Activated CD4-positive, alpha-beta T cell treated with anti-CD3 and anti-CD28 coated beads, Interleukin-2, amount 10 ng/mL, durations not matched to agents 7 days and 5 days (primary cell): ENCODE measurements around the gene GABPB2. TPM values are rescaled to one million over a fixed set of nuclear protein-coding genes. Genes with fewer than 3 reads are reported as not detected.

Experiments
- CTCF ChIA-PET: fragments of 350-600 bp; sonication (Branson Sonifier 250); formaldehyde crosslinking; loops from one replicate; lab custom pipeline; 2021; ENCODE audit warnings: antibody characterized with exemption; lab: Charles Lee
- POLR2A ChIA-PET: fragments of 350-600 bp; sonication (Branson Sonifier 250); formaldehyde crosslinking; loops from one replicate; lab custom pipeline; 2021; ENCODE audit warnings: antibody characterized with exemption; lab: Charles Lee
- DNase-seq: peaks from one replicate; pipeline ENCODE4 v3.0.0-alpha.2; 2020
- H3K27ac Mint-ChIP-seq: one replicate; pipeline ENCODE4 v1.8.0; 2021; ENCODE audit warnings: mild to moderate bottlenecking, moderate library complexity, mixed read lengths
- H3K27me3 Mint-ChIP-seq: one replicate; pipeline ENCODE4 v1.8.0; 2021; ENCODE audit warnings: mixed read lengths
- H3K36me3 Mint-ChIP-seq: one replicate; pipeline ENCODE4 v1.8.0; 2021; ENCODE audit warnings: low read depth, mixed read lengths
- H3K4me1 Mint-ChIP-seq: one replicate; pipeline ENCODE4 v1.8.0; 2021; ENCODE audit warnings: mixed read lengths
- H3K4me3 Mint-ChIP-seq: one replicate; pipeline ENCODE4 v1.8.0; 2021; ENCODE audit warnings: mild to moderate bottlenecking, moderate library complexity, mixed read lengths
- H3K9me3 Mint-ChIP-seq: one replicate; pipeline ENCODE4 v1.8.0; 2021; ENCODE audit warnings: mixed read lengths
- total RNA-seq, 2 experiments: library from RNA; stranded (reverse); gene quantifications; one replicate each; pipeline ENCODE4 v1.2.3, GENCODE V29; 2021

GABPB2 gene
- total RNA-seq, 2 experiments from 2014 or later = 28.1 to 30.9 TPM

- Mint-ChIP-seq H3K4me1 (peaks cover 18% of the 10 kb centered on the region), H3K9me3 (no peaks in the 10 kb centered on the region), H3K27me3 (no peaks in the 10 kb centered on the region), H3K27ac (no peak overlapping the region), H3K4me3 (no peak overlapping the region), H3K36me3 (peaks cover 38% of the 10 kb centered on the region)
- CTCF ChIA-PET = interaction anchor here (0.6 to 2.1 kb wide), 6 partner anchors 9 to 939 kb away, joined by 3 to 6 read pairs (median 3); partner anchors contain the start of gene TNFAIP8L2
- DNase-seq = no peak
- POLR2A ChIA-PET = no interaction called here
These were observed 100.6 kb downstream of the GABPB2 start for GRCh38 chr1:151171190-151171589.

Other genes with a start within 250 kb of the GABPB2 start
- 10 to 100 TPM; 38.6 to 40.5 TPM for gene ARNT, start 194.2 kb upstream of the GABPB2 start, total RNA-seq
- not detected for gene CTXND2, start 183.6 kb upstream of the GABPB2 start, total RNA-seq
- gene SETDB1, start 144.4 kb upstream of the GABPB2 start, total RNA-seq = 10 to 100 TPM; 51.1 to 58.1 TPM
- gene CERS2, start 95.9 kb upstream of the GABPB2 start, total RNA-seq = 100 to 1,000 TPM; 173 to 192 TPM
- under 1 TPM in 1 of 2 experiments, not detected in 1; 0.10 TPM for gene ANXA9, start 88.5 kb upstream of the GABPB2 start, total RNA-seq
- gene MINDY1, start 63.9 kb upstream of the GABPB2 start, total RNA-seq = 10 to 100 TPM; 23.9 to 24.3 TPM
- 10 to 100 TPM; 18.8 to 19.1 TPM for gene PRUNE1, start 62.3 kb upstream of the GABPB2 start, total RNA-seq
- 1 to 10 TPM in 1 of 2 experiments, under 1 TPM in 1; 0.99 to 1.5 TPM for gene BNIPL, start 34.2 kb upstream of the GABPB2 start, total RNA-seq
- 1 to 10 TPM in 1 of 2 experiments, under 1 TPM in 1; 0.62 to 1.3 TPM for gene C1orf56, start 23.0 kb upstream of the GABPB2 start, total RNA-seq
- 100 to 1,000 TPM; 350 to 360 TPM for gene CDC42SE1, start 11.1 kb upstream of the GABPB2 start, total RNA-seq
- gene MLLT11, start 10.4 kb upstream of the GABPB2 start, total RNA-seq = 1 to 10 TPM; 3.6 to 4.7 TPM
- 1 to 10 TPM; 3.8 TPM for gene SEMA6C, start 75.9 kb downstream of the GABPB2 start, total RNA-seq
- 10 to 100 TPM; 33.7 to 38.4 TPM for gene TNFAIP8L2, start 85.9 kb downstream of the GABPB2 start, total RNA-seq
- gene LYSMD1, start 95.1 kb downstream of the GABPB2 start, total RNA-seq = 1 to 10 TPM; 4.0 to 4.9 TPM
- 10 to 100 TPM; 63.7 to 70.9 TPM for gene SCNM1, start 95.4 kb downstream of the GABPB2 start, total RNA-seq
- gene TMOD4, start 105.2 kb downstream of the GABPB2 start, total RNA-seq = 1 to 10 TPM; 2.0 to 2.7 TPM
- 10 to 100 TPM; 77.1 to 79.6 TPM for gene VPS72, start 119.4 kb downstream of the GABPB2 start, total RNA-seq
- gene PIP5K1A, start 127.8 kb downstream of the GABPB2 start, total RNA-seq = 10 to 100 TPM; 61.6 to 63.4 TPM
- gene PSMD4, start 184.0 kb downstream of the GABPB2 start, total RNA-seq = 100 to 1,000 TPM; 170 to 190 TPM
- gene ZNF687, start 211.5 kb downstream of the GABPB2 start, total RNA-seq = 10 to 100 TPM; 27.4 to 27.7 TPM